DMS53 treated with DMSO at 0.1 percent for 48 hours (cell line): ENCODE measurements around the gene ARMH4.
"Not testable (repeated sequence)": the region's sequence is repeated elsewhere in the genome, so short reads cannot be mapped to it uniquely, and the experiment has no call there.

Source experiments
- DNase-seq: peaks from one replicate; lab custom pipeline; 2025; ENCODE audit not compliant: unreplicated experiment; lab: John Stamatoyannopoulos, UW

The ARMH4 gene

GRCh38 chr14:58145936-58146335, 6.1 kb downstream of the ARMH4 start:
- DNase-seq = no peak

- no peak for DNase-seq
These were observed 8.9 kb downstream of the ARMH4 start for GRCh38 chr14:58143106-58143505.

- no peak for DNase-seq
These were observed 10.1 kb downstream of the ARMH4 start for GRCh38 chr14:58141893-58142292.

GRCh38 chr14:58138714-58139482, 13.1 kb downstream of the ARMH4 start:
- no peak for DNase-seq

- no peak for DNase-seq
These were observed 13.8 kb downstream of the ARMH4 start for GRCh38 chr14:58138031-58138713.

- DNase-seq = no peak
These were observed 18.3 kb downstream of the ARMH4 start for GRCh38 chr14:58133739-58134138.

- DNase-seq = peak; percentile 82
These were observed 20.6 kb downstream of the ARMH4 start for GRCh38 chr14:58131386-58131785.

- DNase-seq = no peak
These were observed 21.8 kb downstream of the ARMH4 start for GRCh38 chr14:58130116-58130782.

GRCh38 chr14:58129208-58129607, 22.8 kb downstream of the ARMH4 start:
- DNase-seq = no peak

- DNase-seq = no peak
These were observed 23.6 kb downstream of the ARMH4 start for GRCh38 chr14:58128416-58128815.

GRCh38 chr14:58122546-58122945, 29.5 kb downstream of the ARMH4 start:
- DNase-seq = not testable (repeated sequence)

- DNase-seq = no peak
These were observed 30.4 kb downstream of the ARMH4 start for GRCh38 chr14:58121530-58122186.

GRCh38 chr14:58119381-58119780, 32.6 kb downstream of the ARMH4 start:
- no peak for DNase-seq

GRCh38 chr14:58118097-58118815, 33.8 kb downstream of the ARMH4 start:
- no peak for DNase-seq

- DNase-seq = no peak
These were observed 42.3 kb downstream of the ARMH4 start for GRCh38 chr14:58109744-58110143.

- no peak for DNase-seq
These were observed 43.3 kb downstream of the ARMH4 start for GRCh38 chr14:58108717-58109116.

GRCh38 chr14:58107947-58108552, 44.0 kb downstream of the ARMH4 start:
- DNase-seq = peak; percentile 53

- DNase-seq = peak; percentile 41
These were observed 45.0 kb downstream of the ARMH4 start for GRCh38 chr14:58107041-58107440.

GRCh38 chr14:58106446-58106845, 45.6 kb downstream of the ARMH4 start:
- DNase-seq = no peak

GRCh38 chr14:58104808-58105207, 47.2 kb downstream of the ARMH4 start:
- peak; percentile 38 for DNase-seq
